ENCODE data around the gene OR4M1.
"Not testable (repeated sequence)": the region's sequence is repeated elsewhere in the genome, so short reads cannot be mapped to it uniquely, and the experiment has no call there.

Gene OR4M1, protein sequence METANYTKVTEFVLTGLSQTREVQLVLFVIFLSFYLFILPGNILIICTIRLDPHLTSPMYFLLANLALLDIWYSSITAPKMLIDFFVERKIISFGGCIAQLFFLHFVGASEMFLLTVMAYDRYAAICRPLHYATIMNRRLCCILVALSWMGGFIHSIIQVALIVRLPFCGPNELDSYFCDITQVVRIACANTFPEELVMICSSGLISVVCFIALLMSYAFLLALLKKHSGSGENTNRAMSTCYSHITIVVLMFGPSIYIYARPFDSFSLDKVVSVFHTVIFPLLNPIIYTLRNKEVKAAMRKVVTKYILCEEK

GRCh38 chr14:19773204-19773603, at the start of gene OR4M1:
Gene OR4M1 (plus strand): TSS chr14:19773504. CDS start chr14:19780323, 6,819 bp downstream.
- H3K4me3 ChIP-seq (ENCODE audit: low read depth, low read length); DNase-seq (ENCODE audit: low read depth): not testable (repeated sequence)

DNA sequence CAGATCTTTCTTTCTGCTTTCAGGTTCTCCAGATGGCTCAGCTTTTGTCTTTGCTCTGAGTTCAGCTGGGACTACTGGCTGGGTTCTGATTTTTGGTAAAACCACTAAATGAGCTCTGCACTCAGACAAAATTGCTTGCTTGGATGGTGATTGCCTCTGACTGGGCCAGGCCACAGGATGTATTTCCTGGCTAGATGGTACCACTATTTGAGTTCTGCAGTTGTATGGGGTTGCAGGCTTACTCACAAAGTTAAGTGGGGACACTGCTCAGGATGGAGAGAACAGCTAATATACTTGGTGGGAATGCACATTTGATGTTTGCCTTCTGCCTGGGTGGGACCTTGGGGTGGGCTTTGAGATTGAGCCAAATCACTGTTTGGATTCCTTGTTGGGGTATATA, 43.9 kb upstream of the OR4M1 start:
- DNase-seq (ENCODE audit: low read depth), result no peak
- H3K4me3 ChIP-seq (ENCODE audit: low read depth, low read length), result no peak overlapping the region
- TF ChIP-seq CTCF (IDR thresholded peaks at IDR 0.05; ENCODE audit: low read depth, low read length, missing control alignments), result no peak

DNA sequence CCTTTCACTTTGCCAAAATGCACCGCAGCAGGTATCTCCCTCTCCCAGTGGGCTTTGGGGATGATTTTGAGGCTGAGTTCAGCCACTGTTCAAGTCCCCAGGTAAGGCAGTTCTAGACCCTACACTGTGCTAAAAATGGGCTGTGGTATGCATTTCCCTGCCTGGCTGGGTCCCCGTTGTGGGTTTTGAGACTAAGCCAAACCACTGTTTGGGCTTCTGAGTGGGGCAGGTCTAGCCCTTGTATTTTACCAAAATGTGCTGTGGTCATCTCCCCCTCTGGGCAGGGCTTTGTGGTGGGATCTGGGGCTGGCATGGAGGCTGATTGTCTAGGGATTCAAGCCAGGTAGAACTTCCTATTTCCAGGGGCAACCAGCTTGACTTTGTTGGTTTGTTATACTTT, 43.5 kb upstream of the OR4M1 start:
- no peak overlapping the region for H3K4me3 ChIP-seq (ENCODE audit: low read depth, low read length)
- no peak for TF ChIP-seq CTCF (IDR thresholded peaks at IDR 0.05; ENCODE audit: low read depth, low read length, missing control alignments)
- no peak for DNase-seq (ENCODE audit: low read depth)

- H3K4me3 ChIP-seq (ENCODE audit: low read depth, low read length); DNase-seq (ENCODE audit: low read depth): not testable (repeated sequence)
Measured at GRCh38 chr14:19733893-19734292, 39.4 kb upstream of the OR4M1 start.

DNA sequence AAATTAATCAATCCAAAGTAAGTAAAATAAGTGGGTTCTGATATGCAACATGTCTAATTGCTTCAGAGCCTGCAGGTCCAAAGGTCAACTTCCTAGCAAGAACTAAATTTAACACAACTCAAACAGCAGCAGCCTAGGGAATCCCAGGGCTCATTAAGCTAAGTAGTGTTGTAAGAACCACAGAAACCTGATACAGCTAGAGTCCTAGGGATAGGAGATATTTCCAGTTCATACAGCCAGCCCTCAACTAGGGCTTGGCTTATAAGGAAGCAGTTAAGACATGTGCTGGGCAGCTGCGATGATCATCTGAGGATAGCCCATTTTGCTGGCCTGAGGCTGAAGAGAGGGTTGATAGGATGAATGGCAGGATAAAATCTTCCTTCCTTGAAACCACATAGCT, 30.0 kb upstream of the OR4M1 start, which contains the start of gene OR4Q3:
Gene OR4Q3 (plus strand): TSS at position 316 of the 400 bp plus-strand sequence.
- no peak for TF ChIP-seq CTCF (IDR thresholded peaks at IDR 0.05; ENCODE audit: low read depth, low read length, missing control alignments)
- no peak for DNase-seq (ENCODE audit: low read depth)
- no peak within 1 kb of the TSS for H3K4me3 ChIP-seq (ENCODE audit: low read depth, low read length)

DNA sequence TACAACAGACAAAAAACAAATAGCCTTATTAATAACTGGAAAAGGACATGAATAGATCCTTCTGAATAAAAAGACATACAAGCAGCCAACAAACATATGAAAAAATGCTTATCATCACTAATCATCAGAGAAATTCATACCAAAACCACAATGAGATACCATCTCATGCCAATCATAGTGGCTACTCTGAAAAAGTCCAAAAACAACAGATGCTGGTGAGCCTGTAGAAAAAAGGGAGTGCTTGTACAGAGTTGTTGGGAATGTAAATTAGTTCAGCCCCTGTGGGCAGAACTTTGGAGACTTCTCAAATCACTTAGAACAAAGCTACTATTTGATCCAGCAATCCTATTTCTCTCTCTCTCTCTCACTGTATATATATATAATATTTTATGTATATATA, 21.0 kb upstream of the OR4M1 start:
- not testable (repeated sequence) for DNase-seq (ENCODE audit: low read depth); H3K4me3 ChIP-seq (ENCODE audit: low read depth, low read length)

DNA sequence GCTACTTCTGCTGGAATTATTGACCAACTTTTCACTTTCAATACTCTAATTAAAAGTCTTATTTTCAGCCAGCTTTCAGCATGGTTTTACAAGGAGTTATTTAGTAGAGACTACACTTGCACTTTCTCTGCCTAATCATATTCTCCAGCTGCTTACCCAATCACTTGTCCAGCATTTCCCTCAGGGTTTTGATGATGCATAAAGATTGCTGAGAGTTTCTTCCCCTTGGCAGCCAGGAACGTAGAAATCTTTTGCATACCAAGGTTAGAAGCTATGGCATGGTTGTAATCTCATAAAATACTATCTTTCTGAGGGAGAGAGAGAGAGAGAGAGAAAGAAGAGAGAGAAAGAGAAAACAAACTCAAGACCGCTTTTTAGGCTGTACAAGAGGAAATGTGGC, 19.1 kb upstream of the OR4M1 start:
- H3K4me3 ChIP-seq (ENCODE audit: low read depth, low read length), result no peak overlapping the region
- no peak for DNase-seq (ENCODE audit: low read depth)
- no peak for TF ChIP-seq CTCF (IDR thresholded peaks at IDR 0.05; ENCODE audit: low read depth, low read length, missing control alignments)

DNA sequence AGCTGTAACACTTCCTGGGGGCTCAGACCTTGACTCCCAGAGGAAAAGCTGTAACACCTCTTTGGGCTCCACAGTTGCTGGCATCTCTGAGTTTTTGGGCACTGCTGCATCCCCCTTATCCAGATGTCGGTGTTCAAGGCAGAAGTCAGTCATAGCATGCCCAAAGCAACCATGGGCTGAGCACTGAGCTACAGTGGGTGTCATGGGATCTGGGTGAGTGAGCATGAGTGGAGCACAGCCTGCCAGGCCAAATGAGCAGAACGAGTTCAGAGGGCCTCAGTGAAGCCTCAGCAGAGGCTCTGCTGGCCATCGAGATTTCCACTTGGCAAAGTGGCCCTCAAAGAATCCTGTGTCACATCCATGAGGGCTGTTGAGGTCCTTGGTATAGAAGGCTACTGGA, 1.8 kb upstream of the OR4M1 start:
- H3K4me3 ChIP-seq (ENCODE audit: low read depth, low read length); DNase-seq (ENCODE audit: low read depth): not testable (repeated sequence)

DNA sequence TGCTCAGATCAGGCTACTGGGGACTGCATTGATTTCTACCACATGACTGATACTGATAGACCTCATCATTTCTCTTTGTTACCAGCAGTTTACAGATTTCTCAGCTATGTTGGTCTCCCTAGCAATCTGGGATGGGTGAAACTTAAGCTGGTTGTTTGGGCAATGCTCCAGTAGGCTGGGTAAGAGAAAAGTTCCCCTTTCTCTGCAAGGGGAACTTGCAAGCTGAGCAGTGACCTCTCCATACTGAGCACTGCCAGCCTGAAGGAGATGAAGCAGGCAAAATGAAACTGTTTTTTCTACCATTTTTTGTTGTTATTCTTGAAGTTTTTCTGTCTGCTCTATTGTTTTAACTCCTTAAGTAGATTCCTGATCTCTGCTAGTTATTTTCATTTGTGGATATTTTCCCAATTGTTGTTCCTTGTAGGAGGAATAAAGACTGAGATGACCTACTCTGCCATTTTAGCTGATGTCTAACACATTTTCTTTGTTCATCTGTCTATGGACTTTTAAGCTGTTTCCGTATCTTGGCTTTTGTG, 1.3 kb upstream of the OR4M1 start:
- TF ChIP-seq CTCF (IDR thresholded peaks at IDR 0.05; ENCODE audit: low read depth, low read length, missing control alignments), result no peak
- no peak overlapping the region for H3K4me3 ChIP-seq (ENCODE audit: low read depth, low read length)
- no peak for DNase-seq (ENCODE audit: low read depth)

DNA sequence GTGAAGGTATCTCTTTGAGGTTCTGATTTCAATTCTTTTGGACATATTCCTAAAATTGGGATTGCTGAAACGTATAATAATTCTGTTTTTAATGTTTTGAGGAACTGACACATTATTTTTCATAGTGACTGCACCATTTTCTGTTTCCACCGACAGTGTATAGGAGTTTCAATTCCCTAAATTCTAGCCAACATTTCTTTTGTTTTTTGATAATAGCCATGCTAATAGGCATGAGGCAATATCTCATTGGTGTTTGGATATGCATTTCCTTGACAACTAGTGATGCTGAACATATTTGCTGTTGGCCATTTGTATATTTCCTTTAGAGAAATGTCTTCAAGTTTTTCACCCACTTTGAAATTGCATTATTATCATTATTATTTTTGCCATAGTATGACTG, 850 bp upstream of the OR4M1 start:
- H3K4me3 ChIP-seq (ENCODE audit: low read depth, low read length); DNase-seq (ENCODE audit: low read depth): not testable (repeated sequence)

All from GM12864 (cell line).